CD4-positive, alpha-beta T cell treated with Interleukin-17A for 1 hour (primary cell): ENCODE results near the gene TGM4.

Experiments
- DNase-seq: peaks from one replicate; pipeline ENCODE4 v3.0.0-alpha.2; 2020

Gene TGM4

GRCh38 chr3:44883213-44883955, 9.0 kb downstream of the TGM4 start:
- no peak for DNase-seq

- DNase-seq = no peak
Measured at GRCh38 chr3:44883999-44884431, 9.6 kb downstream of the TGM4 start.

GRCh38 chr3:44885618-44886017, 11.2 kb downstream of the TGM4 start:
- DNase-seq = no peak

GRCh38 chr3:44886561-44886960, 12.2 kb downstream of the TGM4 start:
- DNase-seq = no peak

- DNase-seq = no peak
Measured at GRCh38 chr3:44887101-44887500, 12.7 kb downstream of the TGM4 start.

- DNase-seq = no peak
Measured at GRCh38 chr3:44890258-44890657, 15.8 kb downstream of the TGM4 start.

GRCh38 chr3:44890852-44891251, 16.4 kb downstream of the TGM4 start:
- no peak for DNase-seq

- DNase-seq = no peak
Measured at GRCh38 chr3:44892689-44893088, 18.3 kb downstream of the TGM4 start.

- no peak for DNase-seq
Measured at GRCh38 chr3:44893097-44893496, 18.7 kb downstream of the TGM4 start.

- DNase-seq = no peak
Measured at GRCh38 chr3:44894485-44894884, 20.1 kb downstream of the TGM4 start.

- no peak for DNase-seq
Measured at GRCh38 chr3:44896440-44896839, 22.0 kb downstream of the TGM4 start.

- no peak for DNase-seq
Measured at GRCh38 chr3:44899683-44900367, 25.4 kb downstream of the TGM4 start.

- no peak for DNase-seq
Measured at GRCh38 chr3:44902628-44903027, 28.2 kb downstream of the TGM4 start.

- no peak for DNase-seq
Measured at GRCh38 chr3:44903314-44903713, 28.9 kb downstream of the TGM4 start.

- no peak for DNase-seq
Measured at GRCh38 chr3:44903751-44904150, 29.3 kb downstream of the TGM4 start.

GRCh38 chr3:44905446-44906157, 31.2 kb downstream of the TGM4 start:
- no peak for DNase-seq

GRCh38 chr3:44906997-44907396, 32.6 kb downstream of the TGM4 start:
- no peak for DNase-seq

- DNase-seq = no peak
Measured at GRCh38 chr3:44907612-44908011, 33.2 kb downstream of the TGM4 start.

- DNase-seq = no peak
Measured at GRCh38 chr3:44909063-44909462, 34.7 kb downstream of the TGM4 start.

- no peak for DNase-seq
Measured at GRCh38 chr3:44910693-44911092, 36.3 kb downstream of the TGM4 start.

- peak; percentile 64 for DNase-seq
Measured at GRCh38 chr3:44913868-44914468, 39.6 kb downstream of the TGM4 start.

- no peak for DNase-seq
Measured at GRCh38 chr3:44914936-44915335, 40.5 kb downstream of the TGM4 start.

- no peak for DNase-seq
Measured at GRCh38 chr3:44915702-44916438, 41.5 kb downstream of the TGM4 start.
